HG03159 (cell line): ENCODE measurements around the gene EXOC6B.

Experiments
- ATAC-seq: cut with Tn5 transposase; IDR thresholded peaks from one replicate; pipeline ENCODE4 v1.9.1; 2021; ENCODE audit warnings: mild to moderate bottlenecking, moderate library complexity; ENCODE audit not compliant: unreplicated experiment

The EXOC6B gene

DNA sequence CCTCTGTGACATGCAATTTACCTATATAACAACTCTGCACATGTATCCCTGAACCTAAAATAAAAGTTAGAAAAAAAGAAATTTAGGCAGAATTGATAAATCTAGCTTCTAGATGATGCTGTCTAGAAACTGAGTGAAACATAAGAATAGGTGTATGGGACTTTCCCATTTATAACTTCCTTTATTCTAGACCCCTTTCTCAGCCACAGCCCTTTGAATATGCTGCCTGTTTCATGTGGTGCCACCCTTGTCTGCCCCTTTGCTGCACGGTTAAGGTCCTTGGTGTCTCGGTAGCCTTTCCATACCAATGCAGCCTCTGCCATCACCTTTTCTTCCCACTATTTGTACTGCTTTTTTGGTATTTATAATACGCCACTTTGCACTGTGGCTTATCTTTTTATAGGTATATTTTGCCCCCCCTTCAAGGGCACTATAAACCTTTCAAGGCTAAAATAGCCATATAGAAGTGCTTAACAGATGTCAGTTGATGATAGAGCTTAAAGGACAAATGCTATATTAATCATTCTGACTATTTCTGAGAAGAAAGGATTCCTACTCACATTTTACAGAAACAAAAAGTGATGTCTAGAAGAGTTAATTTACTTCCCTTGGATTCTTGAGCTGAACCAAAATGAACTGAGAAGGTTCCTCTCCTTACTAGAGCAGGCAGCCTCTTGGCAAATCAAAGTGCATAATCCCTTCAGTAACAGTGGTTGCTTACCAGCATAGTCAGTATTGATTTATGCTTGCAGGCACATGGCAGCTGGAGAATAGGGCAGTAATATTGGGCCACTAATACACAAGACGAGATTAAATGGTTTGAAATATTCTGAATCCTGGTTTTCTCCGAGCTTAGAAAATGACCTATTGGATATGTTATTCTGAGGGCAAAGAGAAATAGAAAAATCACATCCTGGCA, 590.1 kb downstream of the EXOC6B start:
- no peak for ATAC-seq

DNA sequence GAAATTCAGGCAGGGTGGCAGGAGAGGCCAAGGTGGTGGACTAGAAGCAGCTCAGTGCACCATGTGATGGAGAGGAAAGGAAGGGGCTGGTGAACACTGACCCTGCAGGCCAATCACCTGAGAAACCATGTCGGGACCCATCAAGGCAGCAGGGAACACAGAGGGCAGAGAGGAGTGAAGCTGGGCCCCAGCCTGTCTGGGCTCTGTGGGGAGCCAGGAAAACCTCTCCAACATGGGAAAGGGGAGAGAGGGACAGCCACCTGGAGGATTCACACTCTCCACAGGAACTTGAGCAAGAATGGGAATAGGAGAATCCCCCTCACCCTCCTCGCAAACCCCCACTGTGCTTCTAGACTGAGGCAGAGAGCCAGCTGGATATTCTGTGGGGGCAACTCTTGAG, 592.6 kb downstream of the EXOC6B start:
- no peak for ATAC-seq

DNA sequence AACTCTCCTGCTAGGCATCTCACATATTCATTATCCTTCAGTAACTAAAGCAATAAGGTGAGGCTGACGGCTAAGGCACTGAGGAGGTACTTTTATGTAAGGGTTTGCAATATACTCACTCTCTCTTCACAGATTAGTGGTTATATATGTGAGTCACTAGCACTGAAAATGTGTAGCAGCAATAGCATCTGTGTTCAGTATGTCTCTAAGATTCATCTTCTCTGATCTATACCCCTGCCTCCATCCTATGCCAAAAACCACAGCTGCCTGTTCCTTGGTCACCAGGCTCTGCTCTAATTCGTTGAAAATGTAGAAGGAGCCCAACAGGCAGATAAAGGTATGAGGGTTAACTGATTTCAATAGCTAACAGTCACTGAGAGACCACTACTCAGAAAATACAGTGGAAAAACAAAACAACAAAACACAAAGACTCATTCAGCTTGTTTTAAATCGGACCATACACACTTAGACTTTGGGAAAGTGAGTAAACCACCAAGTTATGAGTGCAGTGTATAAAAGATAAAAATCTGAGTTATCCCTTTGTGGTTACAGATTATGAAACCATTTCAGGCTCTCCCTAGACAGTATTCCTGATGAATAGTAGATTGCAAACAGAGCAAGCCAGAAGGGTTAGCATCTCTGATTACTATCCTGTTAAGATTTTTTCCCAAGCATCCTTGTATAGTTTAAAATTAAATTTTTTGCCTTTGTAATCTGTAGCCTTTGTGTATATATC, 602.8 kb downstream of the EXOC6B start:
- ATAC-seq: no peak

DNA sequence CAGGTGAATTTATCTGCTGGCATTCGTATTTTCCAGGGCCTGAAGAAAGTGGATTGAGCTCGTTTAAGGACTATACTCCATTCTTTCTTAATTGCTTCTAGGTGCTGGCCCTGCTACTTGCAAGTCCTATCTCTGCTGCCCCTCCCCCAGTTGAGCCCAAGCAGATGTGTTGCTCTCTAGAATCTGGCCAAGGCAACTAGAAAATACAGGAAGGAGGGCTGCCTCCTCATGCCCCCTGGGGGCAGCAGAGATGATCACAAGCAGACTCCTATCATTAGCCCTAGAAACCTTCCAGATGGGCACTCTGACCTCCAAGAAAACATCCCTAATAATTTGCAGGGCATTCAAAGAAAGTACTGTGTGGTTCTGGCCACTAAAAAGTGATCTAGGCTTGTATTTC, 605.7 kb downstream of the EXOC6B start:
- ATAC-seq: no peak

DNA sequence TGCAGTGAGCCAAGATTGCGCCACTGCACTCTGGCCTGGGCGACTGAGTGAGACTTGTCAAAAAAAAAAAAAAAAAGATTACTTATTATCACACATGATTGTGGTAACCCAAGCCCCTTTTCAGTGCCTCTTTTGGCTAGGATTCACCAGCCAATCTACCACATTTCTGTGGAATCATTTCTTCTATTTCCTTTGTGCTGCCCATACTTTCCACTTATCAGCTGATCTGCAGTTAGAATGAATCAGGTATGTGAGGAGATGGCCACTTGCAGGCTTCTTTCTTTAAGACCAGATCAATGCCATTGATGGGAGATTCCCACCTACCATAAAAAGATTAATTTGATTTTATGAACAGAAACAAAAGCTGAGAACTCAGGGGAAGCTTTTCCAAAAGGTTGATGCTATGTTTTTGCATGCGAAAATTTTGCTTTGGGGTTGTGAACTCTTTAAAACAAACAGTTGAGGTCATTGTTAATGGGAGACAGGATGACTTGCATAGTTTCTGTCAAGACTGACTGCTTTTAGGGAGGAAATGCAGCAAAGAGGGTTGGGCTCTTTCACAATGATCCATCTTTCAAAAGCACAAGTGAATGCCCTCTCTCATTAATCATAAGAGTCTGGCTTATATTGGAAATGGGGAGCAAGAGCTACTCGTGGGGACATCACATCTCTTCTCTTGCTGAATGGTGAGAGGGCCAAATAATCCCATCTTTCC, 611.2 kb downstream of the EXOC6B start:
- no peak for ATAC-seq

DNA sequence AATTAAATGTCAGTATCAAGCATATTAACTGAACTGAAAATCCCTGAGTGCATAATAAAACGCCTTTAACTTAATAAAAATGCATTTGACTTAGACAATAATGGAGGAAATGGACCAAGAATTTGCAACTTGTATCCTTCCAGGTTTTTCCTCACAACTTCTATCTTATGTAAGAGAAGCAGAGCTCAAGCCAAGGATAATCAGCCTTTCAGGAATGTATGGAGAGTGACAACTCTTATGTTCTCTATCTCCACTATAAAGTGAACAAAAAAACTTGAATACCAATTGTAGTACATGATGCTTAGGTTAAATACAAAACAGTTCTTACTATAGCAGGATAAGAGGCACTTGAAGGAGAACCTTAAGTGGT, 613.4 kb downstream of the EXOC6B start:
- no peak for ATAC-seq

DNA sequence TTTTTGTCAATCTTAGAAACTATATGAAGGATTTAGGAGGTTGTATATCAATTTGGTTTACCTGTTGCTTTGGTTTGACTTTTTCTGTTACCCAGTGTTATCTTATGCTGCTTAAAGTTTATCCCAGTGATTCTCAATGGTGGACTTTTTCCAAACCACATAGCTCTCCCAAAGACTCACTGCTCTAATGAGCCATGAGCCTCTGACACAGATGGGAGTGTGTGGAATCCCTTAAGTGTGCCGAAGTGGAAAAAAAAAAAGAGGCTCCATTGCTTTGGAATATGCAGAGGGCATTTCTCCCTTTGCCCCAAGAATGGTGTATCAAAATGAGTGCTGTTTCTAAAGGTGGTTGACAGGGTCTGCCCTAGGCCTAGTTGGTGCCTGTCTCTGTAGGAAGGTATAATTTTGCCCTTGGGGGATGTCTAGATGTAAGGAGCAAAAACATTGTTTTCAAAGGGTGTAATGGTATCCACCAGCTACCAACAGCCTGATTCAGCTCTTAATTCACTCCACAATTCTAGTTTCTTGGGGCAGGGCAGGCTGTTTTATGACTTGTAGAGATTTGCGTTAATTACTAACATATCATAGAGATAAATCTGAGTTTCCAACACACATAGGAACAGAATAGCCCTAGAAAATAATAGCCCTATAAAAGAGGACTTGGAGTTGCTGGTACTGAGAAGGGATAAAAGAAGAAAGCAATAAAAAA, 613.9 kb downstream of the EXOC6B start:
- ATAC-seq: no peak

DNA sequence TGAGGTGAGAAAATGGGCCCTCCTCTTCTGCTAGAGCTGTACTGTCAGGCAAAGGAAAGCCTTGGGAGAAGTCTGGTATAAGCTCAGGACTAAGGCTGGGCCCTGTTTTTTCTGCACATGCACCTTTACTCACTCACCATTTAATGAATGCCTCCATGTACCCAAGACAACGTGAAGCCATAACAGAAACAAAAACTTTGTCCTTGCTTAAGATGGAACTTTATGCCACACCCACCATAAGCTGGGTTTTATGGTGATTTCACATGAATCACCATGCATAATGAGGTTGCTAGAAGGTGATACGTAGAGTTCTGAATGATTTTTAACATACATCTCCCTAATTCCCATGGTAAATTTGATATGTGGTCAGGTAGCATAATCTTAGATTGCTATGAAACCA, 614.5 kb downstream of the EXOC6B start:
- no peak for ATAC-seq

DNA sequence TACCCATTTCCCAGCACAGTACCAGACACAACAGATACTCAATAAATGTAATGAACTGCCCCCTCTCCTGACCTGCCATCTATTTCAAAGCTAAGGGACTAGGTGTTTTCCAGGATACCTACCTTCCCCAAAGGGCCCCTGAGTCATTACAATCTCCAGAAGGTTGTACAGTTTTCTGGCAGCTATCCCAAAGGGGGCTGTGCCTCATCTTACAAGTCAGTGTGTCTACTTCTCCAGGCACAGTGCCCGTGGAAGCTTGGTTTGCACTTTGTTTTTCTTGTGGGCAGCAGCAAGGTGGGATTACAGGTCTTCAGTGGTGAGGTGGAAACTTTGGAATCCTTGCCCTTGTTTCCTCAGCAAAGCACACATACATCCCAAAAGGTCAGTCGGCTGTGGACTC, 615.4 kb downstream of the EXOC6B start:
- no peak for ATAC-seq

DNA sequence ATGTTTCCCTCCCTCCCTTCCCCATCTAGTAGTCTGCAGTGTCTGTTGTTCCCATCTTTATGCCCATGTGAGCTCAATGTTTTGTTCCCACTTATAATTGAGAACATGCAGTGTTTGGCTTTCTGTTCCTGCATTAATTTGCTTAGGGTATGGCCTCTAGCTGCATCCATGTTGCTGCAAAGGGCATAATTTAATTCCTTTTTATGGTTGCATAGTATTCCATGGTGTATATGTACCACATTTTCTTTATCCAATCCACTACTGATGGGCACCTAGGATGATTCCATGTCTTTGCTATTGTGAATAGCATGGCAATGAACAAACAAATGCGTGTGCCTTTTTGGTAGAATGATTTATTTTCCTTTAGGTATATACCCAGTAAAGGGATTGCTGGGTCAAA, 617.6 kb downstream of the EXOC6B start:
- ATAC-seq: no peak

DNA sequence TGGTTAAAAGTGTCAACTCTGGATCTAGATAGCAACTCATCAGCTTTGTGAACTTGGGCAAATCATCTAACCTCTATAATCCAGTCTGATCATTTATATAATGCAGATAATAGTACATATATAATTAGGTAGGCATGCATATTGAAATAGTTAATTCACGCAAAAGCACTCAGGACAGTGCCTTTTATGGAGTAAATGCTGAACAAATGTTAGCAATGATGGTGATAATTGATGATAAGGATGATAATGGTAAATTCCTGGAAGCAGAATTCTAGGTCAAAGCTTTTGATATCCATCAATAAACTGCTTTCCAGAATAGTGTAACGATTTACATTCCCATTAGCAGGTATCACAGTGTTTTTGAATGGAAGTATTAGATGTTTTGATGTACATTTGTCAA, 618.5 kb downstream of the EXOC6B start:
- no peak for ATAC-seq

DNA sequence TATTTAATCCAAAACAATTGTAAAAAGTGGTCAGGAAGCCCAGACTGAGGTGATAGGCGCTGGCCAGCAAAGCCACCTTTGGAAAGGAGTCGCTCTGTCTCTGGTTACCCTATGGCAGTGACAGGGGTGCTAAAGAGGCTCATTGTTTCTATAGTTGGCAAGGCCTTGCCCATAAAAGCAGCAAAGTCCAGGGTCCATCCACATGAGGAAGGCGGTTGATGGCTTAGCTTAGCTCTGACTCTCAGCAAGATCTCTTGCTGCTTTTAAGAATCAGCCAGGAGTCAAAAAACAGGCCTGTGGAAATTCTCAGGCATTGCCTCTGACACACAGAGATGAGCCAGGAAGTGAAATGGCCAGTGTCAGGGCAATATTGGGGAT, 620.3 kb downstream of the EXOC6B start:
- no peak for ATAC-seq

DNA sequence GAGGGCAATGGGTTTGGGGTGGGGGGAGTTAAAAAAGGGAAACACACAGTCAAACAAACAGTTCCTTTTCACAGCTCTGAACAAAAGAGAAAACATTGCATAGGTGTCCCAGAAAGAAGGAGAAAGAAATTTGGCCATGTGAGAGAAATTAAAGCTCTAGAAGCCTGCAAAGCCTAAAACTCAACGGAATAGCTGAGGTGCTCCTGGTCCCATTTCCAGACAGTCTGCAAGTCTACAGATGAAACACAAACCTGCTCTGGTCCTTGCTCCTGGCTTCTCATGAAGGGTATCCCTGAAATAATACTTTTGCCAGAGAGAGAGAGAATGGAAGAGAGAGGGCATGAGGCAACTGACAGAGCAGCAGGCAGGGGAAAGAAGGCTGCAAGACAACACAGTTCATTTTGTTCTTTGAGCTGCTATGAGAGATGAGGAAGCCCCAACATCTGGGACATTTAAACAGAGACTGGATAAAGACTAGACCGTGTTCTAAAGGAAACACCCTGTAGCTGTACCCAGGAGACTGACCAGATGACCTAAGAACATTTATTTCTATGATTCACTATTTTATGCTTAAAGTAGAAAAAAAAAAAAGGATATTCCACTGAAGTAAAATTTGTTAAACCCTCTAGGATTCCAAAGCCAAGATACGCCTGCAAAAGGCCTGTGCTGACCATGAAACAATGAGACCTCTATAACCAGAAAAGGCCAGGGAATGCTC, 620.9 kb downstream of the EXOC6B start:
- no peak for ATAC-seq

DNA sequence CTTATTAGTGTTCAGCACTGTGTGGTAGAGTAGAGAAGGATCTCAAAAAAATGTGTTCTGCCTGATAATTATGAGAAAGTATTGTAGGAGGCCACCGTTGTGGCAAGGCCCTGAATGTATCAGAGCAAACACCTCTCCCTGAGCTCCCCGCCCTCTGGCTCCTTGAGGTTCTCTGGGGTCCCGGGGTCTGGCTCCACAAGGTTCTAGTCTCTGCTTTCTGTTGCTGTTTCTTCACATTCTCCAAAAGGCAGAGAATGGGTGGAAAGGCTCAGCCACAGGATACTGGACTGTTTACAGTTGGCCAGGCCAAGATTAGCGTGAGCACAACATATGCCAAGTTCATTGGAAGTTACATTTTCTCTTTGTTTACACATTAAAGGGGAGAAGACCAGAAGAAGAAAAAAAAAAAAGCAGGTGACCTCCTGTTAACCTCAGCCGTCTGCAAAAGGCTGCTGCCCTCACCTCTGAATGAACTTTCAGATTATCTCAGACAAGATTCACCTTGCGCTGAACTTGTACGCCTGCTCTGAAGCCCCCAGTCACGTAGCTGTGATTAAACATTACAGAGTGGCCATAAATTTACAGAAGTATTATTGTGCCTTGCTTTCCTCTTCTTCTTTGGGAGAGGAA, 621.6 kb downstream of the EXOC6B start:
- no peak for ATAC-seq

DNA sequence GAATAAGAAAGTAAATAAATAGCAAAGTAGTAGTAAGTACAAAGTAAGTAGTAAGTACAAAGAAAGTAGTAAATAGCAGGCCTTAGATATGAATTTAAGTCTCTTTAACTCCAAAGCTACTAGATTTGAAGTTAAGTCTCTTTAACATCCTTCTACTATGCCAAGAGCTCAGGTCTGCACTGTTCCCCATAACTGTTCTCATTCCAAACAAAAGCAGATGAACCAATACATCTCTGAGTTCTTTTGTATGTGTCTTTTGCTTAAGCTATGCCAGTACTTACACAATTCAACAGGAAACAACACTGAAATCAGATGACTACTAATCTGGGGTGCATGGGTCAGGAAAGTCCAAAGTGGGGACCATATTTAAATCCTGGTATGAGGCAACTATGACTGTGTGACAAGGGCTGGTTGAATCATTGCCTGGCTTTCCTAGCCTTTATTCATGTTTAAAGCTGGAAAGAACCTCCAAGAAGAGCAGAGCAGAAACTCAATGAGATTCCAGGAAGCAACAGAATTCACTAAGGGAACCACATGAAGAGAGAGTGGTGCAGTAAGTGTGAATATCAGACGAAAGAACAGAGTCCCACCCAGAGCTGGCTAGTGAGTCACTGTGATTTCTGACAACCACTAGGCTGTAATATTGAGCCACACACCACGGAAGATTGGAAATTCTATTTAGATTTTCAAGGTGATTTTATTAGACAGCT, 627.1 kb downstream of the EXOC6B start:
- ATAC-seq: no peak

DNA sequence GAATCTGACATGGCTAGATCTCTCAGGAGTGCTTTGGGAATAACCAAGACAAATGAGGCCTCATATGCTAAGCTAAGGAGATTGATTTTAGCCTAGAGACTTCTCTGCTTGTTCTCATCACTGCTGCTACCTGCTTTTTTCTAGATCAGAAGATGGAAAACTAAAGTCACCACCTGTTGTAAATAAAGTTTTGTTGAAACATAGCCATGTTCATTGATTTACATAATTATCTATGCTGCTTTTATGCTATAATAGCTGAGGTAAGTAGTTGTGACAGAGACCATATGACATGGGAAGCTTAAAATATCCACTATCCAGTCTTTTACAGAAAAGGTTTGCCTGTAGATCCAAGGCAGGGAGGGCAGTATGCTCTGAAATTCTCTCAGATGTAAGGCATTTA, 632.1 kb downstream of the EXOC6B start:
- ATAC-seq: no peak

DNA sequence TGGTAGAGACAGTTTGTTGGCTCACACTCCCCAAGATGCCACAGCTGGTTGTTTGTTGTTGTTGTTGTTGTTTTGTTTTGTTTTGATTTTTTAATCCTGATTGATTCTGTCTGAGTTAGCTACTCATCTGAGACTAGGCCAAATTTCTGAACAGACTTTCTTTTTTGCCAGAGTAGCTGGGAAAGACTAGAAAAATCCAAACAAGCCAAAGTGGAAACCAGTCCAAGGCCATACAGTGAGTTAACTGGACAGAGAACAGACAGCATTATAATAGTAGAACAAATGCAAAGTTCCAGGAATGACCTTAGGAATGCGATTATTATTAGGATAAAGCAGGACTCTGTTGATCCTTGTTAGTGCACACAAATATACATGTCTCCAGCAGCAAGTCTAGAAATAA, 634.4 kb downstream of the EXOC6B start:
- no peak for ATAC-seq

DNA sequence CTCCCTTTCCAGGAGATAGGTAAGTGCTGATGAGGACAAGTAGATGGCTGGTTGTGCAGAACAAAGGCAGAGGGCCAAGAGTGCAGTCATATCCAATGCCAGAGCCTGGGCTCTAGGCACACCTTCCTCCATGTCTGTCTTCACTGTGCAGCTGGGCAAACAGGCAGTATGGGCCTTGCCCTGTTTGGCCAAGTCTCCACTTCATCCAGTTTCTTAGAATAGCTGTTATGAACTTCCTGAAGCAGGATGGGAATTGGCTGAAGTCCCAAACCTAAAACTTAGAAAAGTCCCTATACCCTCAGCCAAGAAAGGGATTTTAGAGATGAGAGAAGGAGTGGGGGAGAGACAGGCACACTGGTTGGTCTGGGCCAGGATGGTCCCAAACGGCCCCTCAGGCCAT, 640.6 kb downstream of the EXOC6B start:
- ATAC-seq: no peak

DNA sequence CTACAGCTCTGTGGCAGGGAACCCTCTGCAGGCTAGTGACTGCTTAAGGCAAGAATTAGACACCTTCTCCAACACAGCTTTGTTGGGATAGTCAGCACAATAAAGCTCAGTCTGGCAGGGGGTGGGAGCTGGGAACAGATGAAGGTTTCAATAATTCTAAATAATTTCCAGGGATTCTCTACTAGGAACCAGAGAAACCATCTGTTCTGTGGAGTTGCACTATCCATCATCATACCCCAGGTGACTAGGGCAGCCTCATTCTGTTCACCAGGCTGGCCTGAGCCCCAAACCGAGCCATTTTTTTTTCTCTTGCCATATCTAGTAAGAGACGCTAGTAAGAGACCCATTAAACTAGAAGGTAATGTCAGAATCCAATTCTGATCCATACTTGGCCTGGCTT, 642.4 kb downstream of the EXOC6B start:
- ATAC-seq: no peak
